OCI-LY7 (cell line): Measurements from ENCODE around the gene MTOR. TPM values are rescaled to one million over a fixed set of nuclear protein-coding genes. Genes with fewer than 3 reads are reported as not detected.

Experiments
- BruUV-seq: library from RNA; stranded (reverse); fragments of 400-500 nt; replicated peaks from 2 replicates; lab custom pipeline; 2021; lab: Mats Ljungman, UMichigan
- CTCF ChIA-PET: fragments of 300-600 bp; sonication (Branson Sonifier 250); formaldehyde crosslinking; loops from one replicate; lab custom pipeline; 2022; ENCODE audit warnings: antibody characterized with exemption; ENCODE audit not compliant: unreplicated experiment; lab: Charles Lee
- POLR2A ChIA-PET: fragments of 300-600 bp; sonication (Branson Sonifier 250); formaldehyde crosslinking; loops from one replicate; lab custom pipeline; 2022; ENCODE audit warnings: antibody characterized with exemption; lab: Charles Lee
- DNase-seq: peaks from one replicate; pipeline ENCODE4 v3.0.0-alpha.2; 2015; ENCODE audit warnings: low spot score
- H2AFZ ChIP-seq: fragments of 200-600 bp; sonication (generic), shearing (Covaris generic); 2 replicates; pipeline ENCODE4 v1.6.1; 2014; ENCODE audit warnings: mild to moderate bottlenecking, antibody characterized with exemption, low read length, moderate library complexity
- H3K27ac ChIP-seq: fragments of 200-600 bp; sonication (generic); 2 replicates; pipeline ENCODE4 v1.5.1; 2014; ENCODE audit warnings: mixed run types, low read depth, mild to moderate bottlenecking, moderate library complexity, low read length, inconsistent platforms; ENCODE audit not compliant: poor library complexity, severe bottlenecking
- H3K36me3 ChIP-seq: fragments of 200-600 bp; sonication (generic); 2 replicates; pipeline ENCODE4 v1.6.1; 2014; ENCODE audit warnings: mild to moderate bottlenecking, antibody characterized with exemption, low read length, moderate library complexity, mixed read lengths; ENCODE audit not compliant: insufficient read depth
- H3K4me1 ChIP-seq: fragments of 200-600 bp; sonication (generic); 2 replicates; pipeline ENCODE4 v1.5.1; 2014; ENCODE audit warnings: mild to moderate bottlenecking, low read length; ENCODE audit not compliant: insufficient read depth, poor library complexity, severe bottlenecking
- H3K4me2 ChIP-seq: fragments of 200-600 bp; sonication (generic); 2 replicates; pipeline ENCODE4 v1.6.1; 2014; ENCODE audit warnings: mild to moderate bottlenecking, low read length
- H3K4me3 ChIP-seq: fragments of 200-600 bp; sonication (generic); 2 replicates; pipeline ENCODE4 v1.5.1; 2014; ENCODE audit warnings: mild to moderate bottlenecking, low read depth, low read length; ENCODE audit not compliant: poor library complexity, severe bottlenecking
- H3K79me2 ChIP-seq: fragments of 200-600 bp; sonication (generic); 2 replicates; pipeline ENCODE4 v1.6.1; 2016; ENCODE audit warnings: low read depth, mild to moderate bottlenecking, low read length, moderate library complexity, mixed read lengths; ENCODE audit not compliant: insufficient read depth
- H3K9me2 ChIP-seq: fragments of 200-600 bp; sonication (generic); 2 replicates; pipeline ENCODE4 v1.6.1; 2016; ENCODE audit warnings: mild to moderate bottlenecking, low read length, mixed read lengths; ENCODE audit not compliant: insufficient read depth
- H3K9me3 ChIP-seq: fragments of 200-600 bp; sonication (generic); 2 replicates; pipeline ENCODE4 v1.6.1; 2014; ENCODE audit warnings: mild to moderate bottlenecking, mixed run types, low read length, mixed read lengths
- H4K20me1 ChIP-seq: fragments of 200-600 bp; sonication (generic); 2 replicates; pipeline ENCODE4 v1.6.1; 2014; ENCODE audit warnings: mild to moderate bottlenecking, antibody characterized with exemption, low read length, moderate library complexity, mixed read lengths; ENCODE audit not compliant: insufficient read depth
- CTCF ChIP-seq: fragments of 200-600 bp; sonication (generic); conservative IDR thresholded peaks from 2 replicates; pipeline ENCODE4 v1.5.1; 2014; ENCODE audit warnings: mild to moderate bottlenecking, antibody characterized with exemption, low read length, moderate library complexity, mixed read lengths
- EZH2phosphoT487 ChIP-seq: fragments of 200-600 bp; sonication (generic); IDR thresholded peaks from 2 replicates; pipeline ENCODE4 v1.6.1; 2018; ENCODE audit warnings: low read depth, borderline replicate concordance, mild to moderate bottlenecking, mixed run types, antibody characterized with exemption, low read length, moderate library complexity, mixed read lengths
- intact Hi-C: fragments of 100-400 bp; cut with micrococcal nuclease; formaldehyde crosslinking; loops from one replicate; pipeline ENCODE4 v1.10.0; 2022; ENCODE audit not compliant: unreplicated experiment
- total RNA-seq, 2 experiments: library from RNA; depleted of rRNA in 1 of 2; stranded (reverse); fragments of >200 nt in 1 of 2; shearing (Covaris generic) in 1 of 2; gene quantifications; 2 replicates each; pipeline ENCODE4 v1.2.3, GENCODE V29; 2014 to 2022

MTOR gene
- total RNA-seq, 2 experiments from 2014 or later: 41.1 to 58.6 TPM

- ChIA-PET CTCF (no interaction called here), POLR2A (interaction anchor here (0.7 kb wide), 1 partner anchor 46 kb away, joined by 3 read pairs; no protein-coding TSS in a partner anchor)
- Histone ChIP-seq H3K27ac (no peak overlapping the region), H3K4me2 (no peak overlapping the region), H3K79me2 (no peaks in the 10 kb centered on the region), H3K9me3 (no peaks in the 10 kb centered on the region), H3K36me3 (peaks cover 91% of the 10 kb centered on the region), H3K4me1 (no peaks in the 10 kb centered on the region), H2AFZ (no peak overlapping the region), H3K4me3 (no peak overlapping the region), H3K9me2 (no peaks in the 10 kb centered on the region), H4K20me1 (no peaks in the 10 kb centered on the region)
- no peak for DNase-seq
- intact Hi-C loops: no loop called here
- no TSS peak for BruUV-seq
- TF ChIP-seq EZH2phosphoT487 (no peak), CTCF (no peak)
Observed at GRCh38 chr1:11197359-11197758, 65.0 kb downstream of the MTOR start.

GRCh38 chr1:11196945-11197344 lies 65.4 kb downstream of the MTOR start:
- Histone ChIP-seq H3K9me3 (no peaks in the 10 kb centered on the region), H4K20me1 (no peaks in the 10 kb centered on the region), H3K4me1 (no peaks in the 10 kb centered on the region), H3K9me2 (no peaks in the 10 kb centered on the region), H3K4me3 (no peak overlapping the region), H3K79me2 (no peaks in the 10 kb centered on the region), H3K36me3 (peaks cover 93% of the 10 kb centered on the region), H3K27ac (no peak overlapping the region), H2AFZ (no peak overlapping the region), H3K4me2 (no peak overlapping the region)
- no TSS peak for BruUV-seq
- intact Hi-C loops: no loop called here
- DNase-seq: no peak
- ChIA-PET CTCF (no interaction called here), POLR2A (interaction anchor here (0.7 kb wide), 1 partner anchor 46 kb away, joined by 3 read pairs; no protein-coding TSS in a partner anchor)
- TF ChIP-seq CTCF (no peak), EZH2phosphoT487 (no peak)

GRCh38 chr1:11194407-11195176 lies 67.8 kb downstream of the MTOR start:
- TF ChIP-seq EZH2phosphoT487 (no peak), CTCF (no peak)
- no peak overlapping the region for H3K27ac ChIP-seq
- CTCF ChIA-PET: no interaction called here
- H3K9me3 ChIP-seq: no peaks in the 10 kb centered on the region
- no peak overlapping the region for H3K4me2 ChIP-seq
- no peak overlapping the region for H2AFZ ChIP-seq
- intact Hi-C loops: no loop called here
- H4K20me1 ChIP-seq: no peaks in the 10 kb centered on the region
- no peak overlapping the region for H3K4me3 ChIP-seq
- H3K36me3 ChIP-seq: peaks cover 97% of the 10 kb centered on the region
- no peaks in the 10 kb centered on the region for H3K4me1 ChIP-seq
- no peaks in the 10 kb centered on the region for H3K9me2 ChIP-seq
- no TSS peak for BruUV-seq
- no peaks in the 10 kb centered on the region for H3K79me2 ChIP-seq
- DNase-seq: no peak
- POLR2A ChIA-PET: no interaction called here
